Right lobe of liver (tissue), 6 donors: Measurements from ENCODE around the gene TMEM11. TPM values are rescaled to one million over a fixed set of nuclear protein-coding genes. Genes with fewer than 3 reads are reported as not detected.
A peak's percentile ranks its signal among the peaks of the same experiment; 100 is the strongest.

ENCODE experiments used
- ATAC-seq, 4 donors: fragments of 200-7000 bp; cut with Tn5 transposase; one replicate each; pipeline ENCODE4 v1.9.1; 2020; ENCODE audit warnings: mild to moderate bottlenecking in 4 of 4, moderate library complexity in 4 of 4
- DNase-seq, 3 donors: peaks; one replicate each; pipeline ENCODE4 v3.0.0-alpha.2; 2020
- H3K27ac ChIP-seq, 3 donors: fragments of 200-600 bp; one replicate each; pipeline ENCODE4 v1.8.0; 2022
- H3K27me3 ChIP-seq, 2 donors: fragments of 200-600 bp; one replicate each; pipeline ENCODE4 v1.8.0; 2022
- H3K36me3 ChIP-seq, 4 donors: fragments of 200-600 bp; sonication (generic) in 1 of 4; one replicate each; pipeline versions ENCODE4 v1.5.1 to v1.8.0; 2017 to 2022; ENCODE audit warnings: control low read depth in 1 of 4
- H3K4me1 ChIP-seq, 4 donors: fragments of 200-600 bp; sonication (generic) in 1 of 4; one replicate each; pipeline versions ENCODE4 v1.5.1 to v1.8.0; 2017 to 2022; ENCODE audit warnings: control low read depth in 1 of 4
- H3K4me3 ChIP-seq, 3 donors: fragments of 200-600 bp; one replicate each; pipeline ENCODE4 v1.8.0; 2022
- H3K9me3 ChIP-seq, 4 donors: fragments of 200-600 bp; sonication (generic) in 1 of 4; one replicate each; pipeline versions ENCODE4 v1.5.1 to v1.8.0; 2017 to 2022; ENCODE audit warnings: control low read depth in 1 of 4
- CTCF ChIP-seq, 4 donors: fragments of 200-600 bp in 3 of 4; fragments of 450-650 bp in 1 of 4; IDR thresholded peaks; one replicate each; pipeline versions ENCODE4 v1.5.1 to v1.8.0; 2016 to 2022; ENCODE audit warnings: antibody characterized with exemption in 4 of 4, mild to moderate bottlenecking in 2 of 4
- POLR2A ChIP-seq: fragments of 450-650 bp; IDR thresholded peaks from one replicate; pipeline ENCODE4 v1.6.1; 2017; ENCODE audit warnings: antibody characterized with exemption, mild to moderate bottlenecking
- WGBS: methylation state at CpG from one replicate; pipeline ENCODE4 v1.1.6; 2018; ENCODE audit warnings: low coverage, low lambda C conversion rate; ENCODE audit not compliant: insufficient coverage; ENCODE audit errors: missing lambda C conversion rate; 5-methylcytosine and 5-hydroxymethylcytosine counted together
- intact Hi-C, 2 donors: fragments of 100-400 bp; cut with DNase I; formaldehyde crosslinking; loops; one replicate each; pipeline versions ENCODE4 v1.11.2 to v1.14.1; 2022
- total RNA-seq, 6 experiments: library from RNA; depleted of rRNA in 2 of 6; stranded (reverse); fragments of >200 nt in 2 of 6; fragmentation: NEBNext Ultra II Directional in 3 of 6; extraction: Animal tissue kit (Norgen Biotek cat#: 25700) in 3 of 6; gene quantifications; one replicate each; pipeline versions ENCODE4 v1.1.0 to v1.2.4, GENCODE V29; 2016 to 2023
- donor health status: DM: no; HTN: yes; CAD: no.
- donor health status: DM: no; HTN: no; CAD: no.
- donor health status: DM: no; HTN: no; CAD: no.
- donor health status: DM: no; HTN: yes; CAD: no.
- donor health status: DM: no; HTN: yes; CAD: no.

TMEM11 gene
- total RNA-seq, 6 experiments from 2014 or later = 10.8 to 20.6 (median 11.7) TPM

- no peaks in the 10 kb centered on the region for H3K4me1 ChIP-seq
- intact Hi-C loops = no loop called here
- no peak overlapping the region for H3K4me3 ChIP-seq
- 71% methylated on average over 8 of the region's 8 CpGs for WGBS
- TF ChIP-seq POLR2A (no peak), CTCF (IDR thresholded peaks at IDR 0.05) (no peak)
- H3K36me3 ChIP-seq = no peaks in the 10 kb centered on the region
- H3K9me3 ChIP-seq = no peaks in the 10 kb centered on the region
- DNase-seq = no peak
- H3K27me3 ChIP-seq = no peaks in the 10 kb centered on the region
- peak in 2 of 4 donors; percentile 8 to 26 for ATAC-seq
- H3K27ac ChIP-seq = no peak overlapping the region
Observed at GRCh38 chr17:21174186-21174585, 39.8 kb downstream of the TMEM11 start.

- 86% methylated on average over 1 of the region's 2 CpGs for WGBS
- DNase-seq = no peak
- Histone ChIP-seq H3K4me1 (no peaks in the 10 kb centered on the region), H3K27ac (no peak overlapping the region), H3K36me3 (no peaks in the 10 kb centered on the region), H3K4me3 (no peak overlapping the region), H3K9me3 (no peaks in the 10 kb centered on the region), H3K27me3 (no peaks in the 10 kb centered on the region)
- no peak for TF ChIP-seq CTCF (IDR thresholded peaks at IDR 0.05)
- no peak for TF ChIP-seq POLR2A
- ATAC-seq = no peak
- intact Hi-C loops = no loop called here
Observed at GRCh38 chr17:21173543-21173942, 40.4 kb downstream of the TMEM11 start.

- H3K27ac ChIP-seq = no peak overlapping the region
- no peaks in the 10 kb centered on the region for H3K27me3 ChIP-seq
- TF ChIP-seq POLR2A (no peak), CTCF (IDR thresholded peaks at IDR 0.05) (no peak)
- no peak overlapping the region for H3K4me3 ChIP-seq
- intact Hi-C loops = no loop called here
- DNase-seq (no peak), ATAC-seq (no peak)
- no peaks in the 10 kb centered on the region for H3K36me3 ChIP-seq
- peaks cover 0 to under 1% (median 0%) of the 10 kb centered on the region in 4 donors for H3K4me1 ChIP-seq
- no peaks in the 10 kb centered on the region for H3K9me3 ChIP-seq
- WGBS = 98% methylated on average over 6 of the region's 6 CpGs
Observed at GRCh38 chr17:21172846-21173245, 41.1 kb downstream of the TMEM11 start.

- no peaks in the 10 kb centered on the region for H3K27me3 ChIP-seq
- DNase-seq (no peak), ATAC-seq (no peak)
- no peak overlapping the region for H3K4me3 ChIP-seq
- H3K4me1 ChIP-seq = peaks cover 0 to 5% (median 0%) of the 10 kb centered on the region in 4 donors
- intact Hi-C loops = no loop called here
- no peaks in the 10 kb centered on the region for H3K36me3 ChIP-seq
- no peaks in the 10 kb centered on the region for H3K9me3 ChIP-seq
- no peak overlapping the region for H3K27ac ChIP-seq
- TF ChIP-seq POLR2A = no peak
- no peak for TF ChIP-seq CTCF (IDR thresholded peaks at IDR 0.05)
- WGBS = 91% methylated on average over 8 of the region's 17 CpGs
Observed at GRCh38 chr17:21171970-21172510, 41.9 kb downstream of the TMEM11 start.
